OCI-LY1 (cell line): ENCODE results near the gene B4GALT2.

Source experiments
- H2AFZ ChIP-seq: fragments of 200-600 bp; sonication (generic), shearing (Covaris generic); 2 replicates; pipeline ENCODE4 v1.6.0; 2014; ENCODE audit warnings: antibody characterized with exemption, mild to moderate bottlenecking, low read length
- H3F3A ChIP-seq: fragments of 200-600 bp; sonication (generic), shearing (Covaris generic); 2 replicates; pipeline ENCODE4 v1.6.0; 2014; ENCODE audit warnings: mild to moderate bottlenecking, antibody characterized with exemption, low read length, moderate library complexity; ENCODE audit not compliant: insufficient read depth
- H3K27ac ChIP-seq: fragments of 200-600 bp; sonication (generic); 2 replicates; pipeline ENCODE4 v1.5.1; 2014; ENCODE audit warnings: low read length, mixed run types, mild to moderate bottlenecking, low read depth; ENCODE audit not compliant: poor library complexity, severe bottlenecking
- H3K27me3 ChIP-seq: fragments of 200-600 bp; sonication (generic); 2 replicates; pipeline ENCODE4 v1.6.0; 2014; ENCODE audit warnings: antibody characterized with exemption, mild to moderate bottlenecking, low read length, moderate library complexity; ENCODE audit not compliant: insufficient read depth
- H3K36me3 ChIP-seq: fragments of 200-600 bp; sonication (generic); 2 replicates; pipeline ENCODE4 v1.6.1; 2014; ENCODE audit warnings: mild to moderate bottlenecking, antibody characterized with exemption, low read length, moderate library complexity, mixed read lengths; ENCODE audit not compliant: insufficient read depth
- H3K4me1 ChIP-seq: fragments of 200-600 bp; sonication (generic); 2 replicates; pipeline ENCODE4 v1.5.1; 2014; ENCODE audit warnings: mild to moderate bottlenecking, low read length, moderate library complexity; ENCODE audit not compliant: insufficient read depth, severe bottlenecking
- H3K4me2 ChIP-seq: fragments of 200-600 bp; sonication (generic), shearing (Covaris generic); 2 replicates; pipeline ENCODE4 v1.6.1; 2014; ENCODE audit warnings: low read length
- H3K4me3 ChIP-seq: fragments of 200-600 bp; sonication (generic); 2 replicates; pipeline ENCODE4 v1.5.1; 2014; ENCODE audit warnings: low read length, low read depth, mild to moderate bottlenecking, mixed read lengths; ENCODE audit not compliant: poor library complexity, severe bottlenecking
- H3K79me2 ChIP-seq: fragments of 200-600 bp; shearing (Covaris generic); 2 replicates; pipeline ENCODE4 v1.6.1; 2016; ENCODE audit warnings: mixed run types, low read length, mixed read lengths; ENCODE audit not compliant: insufficient read depth
- H3K9ac ChIP-seq: fragments of 200-600 bp; sonication (generic), shearing (Covaris generic); 2 replicates; pipeline ENCODE4 v1.6.1; 2014; ENCODE audit warnings: mild to moderate bottlenecking, low read length, mixed read lengths
- H3K9me2 ChIP-seq: fragments of 200-600 bp; sonication (generic), shearing (Covaris generic); 2 replicates; pipeline ENCODE4 v1.6.1; 2014; ENCODE audit warnings: low read depth, mild to moderate bottlenecking, low read length, mixed read lengths
- H3K9me3 ChIP-seq: fragments of 200-600 bp; shearing (Covaris generic); 2 replicates; pipeline ENCODE4 v1.6.1; 2014; ENCODE audit warnings: low read length, mixed read lengths
- H4K20me1 ChIP-seq: fragments of 200-600 bp; sonication (generic), shearing (Covaris generic); 2 replicates; pipeline ENCODE4 v1.6.0; 2016; ENCODE audit warnings: mild to moderate bottlenecking, low read length; ENCODE audit not compliant: insufficient read depth
- CTCF ChIP-seq: fragments of 200-600 bp; sonication (generic), shearing (Covaris generic); IDR thresholded peaks from 2 replicates; pipeline ENCODE4 v1.5.1; 2017; ENCODE audit warnings: mild to moderate bottlenecking, antibody characterized with exemption, low read length, moderate library complexity, mixed read lengths
- EZH2 ChIP-seq: fragments of 200-600 bp; sonication (generic), shearing (Covaris generic); IDR thresholded peaks from 2 replicates; pipeline ENCODE4 v1.8.0; 2017; ENCODE audit warnings: borderline replicate concordance, mixed run types, mild to moderate bottlenecking, antibody characterized with exemption, low read length, moderate library complexity, mixed read lengths

B4GALT2 gene

DNA sequence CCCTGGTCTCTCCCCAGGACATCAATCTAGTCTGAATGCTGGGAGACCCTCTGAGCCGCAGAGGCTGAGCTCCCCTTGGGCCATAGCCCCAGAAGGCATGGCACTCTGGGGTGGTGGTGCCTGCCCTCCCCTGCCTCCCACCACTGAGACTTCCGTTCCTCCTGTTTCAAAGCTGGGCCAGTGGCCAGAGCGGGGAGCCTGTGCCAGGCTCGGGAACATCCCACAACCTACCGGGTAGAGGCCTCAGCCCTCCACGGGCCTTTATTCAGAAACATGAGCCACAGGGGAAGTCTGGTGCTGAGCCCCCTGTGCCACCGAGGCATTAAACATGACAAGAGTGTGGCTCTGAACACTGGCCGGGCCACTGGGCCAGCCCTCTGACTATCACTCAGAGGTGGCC lies 20.4 kb downstream of the B4GALT2 start:
- H3K4me2 ChIP-seq = no peak overlapping the region
- H2AFZ ChIP-seq = no peak overlapping the region
- H3K36me3 ChIP-seq = no peaks in the 10 kb centered on the region
- H3K9me2 ChIP-seq = no peaks in the 10 kb centered on the region
- no peak for TF ChIP-seq CTCF
- no peak for TF ChIP-seq EZH2
- H3K4me1 ChIP-seq = no peaks in the 10 kb centered on the region
- no peaks in the 10 kb centered on the region for H4K20me1 ChIP-seq
- H3F3A ChIP-seq = no peaks in the 10 kb centered on the region
- H3K9ac ChIP-seq = no peak overlapping the region
- no peaks in the 10 kb centered on the region for H3K9me3 ChIP-seq
- no peak overlapping the region for H3K27ac ChIP-seq
- no peak overlapping the region for H3K4me3 ChIP-seq
- no peaks in the 10 kb centered on the region for H3K27me3 ChIP-seq
- H3K79me2 ChIP-seq = no peaks in the 10 kb centered on the region

GRCh38 chr1:44000122-44000665 lies 21.2 kb downstream of the B4GALT2 start:
- Histone ChIP-seq H3K79me2 (no peaks in the 10 kb centered on the region), H3K4me3 (no peak overlapping the region), H3K9ac (no peak overlapping the region), H3K27ac (no peak overlapping the region), H3F3A (no peaks in the 10 kb centered on the region), H3K9me2 (no peaks in the 10 kb centered on the region), H3K4me1 (no peaks in the 10 kb centered on the region), H3K27me3 (no peaks in the 10 kb centered on the region), H4K20me1 (no peaks in the 10 kb centered on the region), H3K4me2 (no peak overlapping the region), H3K9me3 (no peaks in the 10 kb centered on the region), H2AFZ (no peak overlapping the region), H3K36me3 (no peaks in the 10 kb centered on the region)
- TF ChIP-seq EZH2 = no peak

DNA sequence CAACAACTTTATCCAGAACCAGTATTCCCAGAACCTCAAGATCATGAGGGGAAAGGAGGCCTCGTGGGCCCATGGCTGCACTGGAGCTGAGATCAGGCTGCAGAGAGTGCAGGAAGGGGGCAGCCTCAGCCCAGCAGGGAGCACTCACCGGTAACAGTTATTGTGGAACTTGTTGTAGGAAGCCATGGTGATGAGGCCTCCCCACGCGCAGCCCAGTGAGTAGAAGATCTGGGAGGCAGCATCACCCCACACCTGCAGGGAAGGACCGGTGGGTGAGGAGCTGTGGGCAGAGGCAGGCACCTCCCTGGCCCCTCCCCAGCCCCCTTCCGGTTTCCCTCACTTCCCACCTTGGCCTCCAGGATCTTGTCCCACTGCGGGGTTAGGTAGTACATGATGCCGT lies 23.2 kb downstream of the B4GALT2 start:
- Histone ChIP-seq H3K27ac (no peak overlapping the region), H2AFZ (no peak overlapping the region), H3K4me2 (no peak overlapping the region), H3K27me3 (no peaks in the 10 kb centered on the region), H3K4me1 (no peaks in the 10 kb centered on the region), H3K9ac (no peak overlapping the region), H3K9me2 (no peaks in the 10 kb centered on the region), H3K36me3 (no peaks in the 10 kb centered on the region), H3F3A (no peaks in the 10 kb centered on the region), H3K4me3 (no peak overlapping the region), H3K79me2 (no peaks in the 10 kb centered on the region), H3K9me3 (no peaks in the 10 kb centered on the region), H4K20me1 (no peaks in the 10 kb centered on the region)
- TF ChIP-seq CTCF = no peak
- no peak for TF ChIP-seq EZH2

GRCh38 chr1:44002606-44003157 lies 23.7 kb downstream of the B4GALT2 start:
- no peak for TF ChIP-seq EZH2
- no peak for TF ChIP-seq CTCF
- no peaks in the 10 kb centered on the region for H3K9me3 ChIP-seq
- no peaks in the 10 kb centered on the region for H3K4me1 ChIP-seq
- H3K27ac ChIP-seq = no peak overlapping the region
- H3K79me2 ChIP-seq = no peaks in the 10 kb centered on the region
- H3K4me3 ChIP-seq = no peak overlapping the region
- H3K4me2 ChIP-seq = no peak overlapping the region
- H3K9me2 ChIP-seq = no peaks in the 10 kb centered on the region
- H3K36me3 ChIP-seq = no peaks in the 10 kb centered on the region
- no peaks in the 10 kb centered on the region for H3F3A ChIP-seq
- H2AFZ ChIP-seq = no peak overlapping the region
- H3K27me3 ChIP-seq = no peaks in the 10 kb centered on the region
- no peaks in the 10 kb centered on the region for H4K20me1 ChIP-seq
- H3K9ac ChIP-seq = no peak overlapping the region
